ENCODE data around the gene AQP12B. TPM values are rescaled to one million over a fixed set of nuclear protein-coding genes. Genes with fewer than 3 reads are reported as not detected.
"Not testable (repeated sequence)": the region's sequence is repeated elsewhere in the genome, so short reads cannot be mapped to it uniquely, and the experiment has no call there.

The AQP12B gene, protein sequence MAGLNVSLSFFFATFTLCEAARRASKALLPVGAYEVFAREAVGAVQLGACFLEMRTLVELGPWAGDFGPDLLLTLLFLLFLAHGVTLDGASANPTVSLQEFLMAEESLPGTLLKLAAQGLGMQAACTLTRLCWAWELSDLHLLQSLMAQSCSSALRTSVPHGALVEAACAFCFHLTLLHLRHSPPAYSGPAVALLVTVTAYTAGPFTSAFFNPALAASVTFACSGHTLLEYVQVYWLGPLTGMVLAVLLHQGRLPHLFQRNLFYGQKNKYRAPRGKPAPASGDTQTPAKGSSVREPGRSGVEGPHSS
- total RNA-seq (2011; cell fraction: chromatin; rRNA removed; ENCODE audit: low replicate concordance) = not detected in 2 replicates
- not detected in 2 replicates for total RNA-seq (2011; cell fraction: nucleolus; rRNA removed)
- not detected in 2 replicates for total RNA-seq (2011; cell fraction: nucleoplasm; rRNA removed)
- total RNA-seq (2014; rRNA removed) = not detected in 2 replicates
- not detected in 2 replicates for total RNA-seq (2014; rRNA removed; fragmentation: Illumina TruSeq; extraction: Trizol)
- not detected in 2 replicates for total RNA-seq (2015; rRNA removed; fragmentation: Illumina TruSeq; extraction: Trizol)
- not detected in 2 replicates for total RNA-seq (2021)
- not detected in 2 replicates for polyA plus RNA-seq (2011; rRNA removed)
- not detected in 2 replicates for polyA plus RNA-seq (2011; cell fraction: cytosol; rRNA removed)
- not detected in 2 replicates for polyA plus RNA-seq (2011; cell fraction: nucleus; rRNA removed)
- polyA plus RNA-seq (2012) = not detected in 2 replicates
- not detected in 2 replicates for polyA plus RNA-seq (2014; fragmentation: Illumina TruSeq; extraction: Trizol)
- not detected for polyA plus RNA-seq (2014; fragmentation: Nextera tagmentation; extraction: Ambion mirVana)
- polyA plus RNA-seq (2014; rRNA removed) = not detected in 2 replicates
- not detected in 2 replicates for polyA minus RNA-seq (2011; rRNA and poly(A)+ RNA removed)
- not detected in 2 replicates for polyA minus RNA-seq (2011; cell fraction: cytosol; rRNA and poly(A)+ RNA removed)
- polyA minus RNA-seq (2011; cell fraction: nucleus; rRNA and poly(A)+ RNA removed) = not detected in 2 replicates
- not detected for Bru-seq, nascent RNA
- BruChase-seq, experiment 1, labeled RNA remaining after a 2-hour chase = not detected
- BruChase-seq, experiment 2, labeled RNA remaining after a 6-hour chase = not detected
- long read RNA-seq, experiment 1 = 0 reads
- long read RNA-seq, experiment 2 = 0 reads
- long read RNA-seq, experiment 3 = 0 reads

DNA sequence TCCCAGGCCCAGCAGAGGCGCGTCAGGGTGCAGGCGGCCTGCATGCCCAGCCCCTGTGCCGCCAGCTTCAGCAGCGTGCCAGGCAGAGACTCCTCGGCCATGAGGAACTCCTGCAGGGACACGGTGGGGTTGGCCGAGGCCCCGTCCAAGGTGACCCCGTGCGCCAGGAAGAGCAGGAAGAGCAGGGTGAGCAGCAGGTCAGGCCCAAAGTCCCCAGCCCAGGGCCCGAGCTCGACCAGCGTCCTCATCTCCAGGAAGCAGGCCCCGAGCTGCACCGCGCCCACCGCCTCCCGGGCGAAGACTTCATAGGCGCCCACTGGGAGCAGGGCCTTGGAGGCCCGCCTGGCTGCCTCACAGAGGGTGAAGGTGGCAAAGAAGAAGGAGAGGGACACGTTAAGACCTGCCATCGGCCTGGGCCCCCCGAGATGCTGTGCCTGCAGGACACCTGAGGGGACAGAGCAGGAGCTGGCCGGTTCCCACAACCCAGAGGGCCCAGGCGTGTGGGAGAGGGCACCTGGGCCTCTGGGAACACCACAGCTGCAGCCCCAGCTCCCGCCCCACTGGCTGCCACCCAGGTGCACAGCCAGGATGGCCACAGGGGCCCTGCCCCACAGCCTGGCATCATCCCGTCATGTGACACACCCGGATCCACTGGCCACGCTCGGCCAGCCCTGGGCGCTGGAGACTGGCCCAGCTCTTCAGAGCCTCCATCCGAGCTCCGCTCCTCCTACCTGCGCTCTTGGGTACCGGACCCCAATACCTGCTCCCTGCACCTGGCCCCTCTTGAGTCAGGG is at the start of gene AQP12B:
Gene AQP12B (minus strand): TSS at position 455 of the 794 bp plus-strand sequence. CDS start 48 bp downstream, at position 407.
- ATAC-seq; CTCF ChIA-PET (ENCODE audit: low intra/inter-chr PET ratio); intact Hi-C loops (cut with micrococcal nuclease); H3K9ac ChIP-seq (ENCODE audit: insufficient read depth in 1 of 2, low read depth in 2 of 2, low read length in 2 of 2); FAIRE-seq; H3K27ac ChIP-seq (ENCODE audit: extremely low read depth, low read depth, low read length); H3K79me2 ChIP-seq (ENCODE audit: control insufficient read depth, insufficient read depth, low read length); H3K9me1 ChIP-seq (ENCODE audit: control insufficient read depth, insufficient read depth, low read length); H3K36me3 ChIP-seq (ENCODE audit: control insufficient read depth, insufficient read depth, low read length); DNase-seq (ENCODE audit: extremely low read depth in 1 of 4, low spot score in 3 of 4); POLR2A ChIA-PET; H4K20me1 ChIP-seq (replicated peaks; ENCODE audit: control insufficient read depth, insufficient read depth, low read length); BruUV-seq (replicated peaks); H3K4me1 ChIP-seq (replicated peaks in 1 of 2; ENCODE audit: control insufficient read depth in 2 of 2, insufficient read depth in 2 of 2, low read length in 2 of 2); H3K9me3 ChIP-seq (replicated peaks; ENCODE audit: control insufficient read depth, insufficient read depth, low read depth, low read length); H3K4me3 ChIP-seq; in situ Hi-C loops (cut with MboI); H3K4me2 ChIP-seq (ENCODE audit: insufficient read depth, low read length); H2AFZ ChIP-seq (ENCODE audit: low read depth, low read length): not testable (repeated sequence)
- peaks cover 0 to 22% of the 10 kb centered on the region in 2 experiments; a peak in 3 of 5 replicates for H3K27me3 ChIP-seq (ENCODE audit: control insufficient read depth in 2 of 2, insufficient read depth in 2 of 2, low read length in 2 of 2)
- 0% methylated on average over 1 of the region's 37 CpGs for WGBS (ENCODE audit: insufficient coverage, low coverage, missing lambda C conversion rate)
